Aorta (tissue), 5 donors: ENCODE measurements around the gene CD101. TPM values are rescaled to one million over a fixed set of nuclear protein-coding genes. Genes with fewer than 3 reads are reported as not detected.
"Not testable (repeated sequence)": the region's sequence is repeated elsewhere in the genome, so short reads cannot be mapped to it uniquely, and the experiment has no call there.

Experiments used
- ATAC-seq: fragments of 200-7000 bp; cut with Tn5 transposase; one replicate; pipeline ENCODE4 v1.9.1; 2022; ENCODE audit warnings: moderate library complexity; ENCODE audit not compliant: low FRiP score
- DNase-seq, 2 donors: peaks; one replicate each; pipeline ENCODE4 v3.0.0-alpha.2; 2020
- H3K27ac ChIP-seq, 2 donors: one replicate each; pipeline ENCODE4 v1.5.1; 2013; ENCODE audit warnings: low read length in 2 of 2, mild to moderate bottlenecking in 2 of 2, moderate library complexity in 2 of 2, control low read depth in 1 of 2, inconsistent platforms in 1 of 2, low read depth in 1 of 2
- H3K27me3 ChIP-seq, 2 donors: one replicate each; pipeline ENCODE4 v1.6.1; 2013; ENCODE audit warnings: control low read depth in 1 of 2, low read length in 1 of 2, mild to moderate bottlenecking in 1 of 2, moderate library complexity in 1 of 2; ENCODE audit not compliant: insufficient read depth in 2 of 2, control insufficient read depth in 1 of 2
- H3K36me3 ChIP-seq, 2 donors: one replicate each; pipeline ENCODE4 v1.6.1; 2013; ENCODE audit warnings: control low read depth in 1 of 2, low read length in 1 of 2, mild to moderate bottlenecking in 1 of 2; ENCODE audit not compliant: insufficient read depth in 2 of 2, control insufficient read depth in 1 of 2
- H3K4me1 ChIP-seq, 2 donors: one replicate each; pipeline ENCODE4 v1.6.1; 2013; ENCODE audit warnings: low read length in 2 of 2, control low read depth in 1 of 2, mild to moderate bottlenecking in 1 of 2, moderate library complexity in 1 of 2; ENCODE audit not compliant: insufficient read depth in 2 of 2, control insufficient read depth in 1 of 2
- H3K4me3 ChIP-seq, 2 donors: one replicate each; pipeline ENCODE4 v1.5.1; 2013; ENCODE audit warnings: low read length in 2 of 2, control low read depth in 1 of 2, mild to moderate bottlenecking in 1 of 2
- H3K9me3 ChIP-seq: one replicate; pipeline ENCODE4 v1.6.1; 2013; ENCODE audit warnings: mild to moderate bottlenecking, low read length; ENCODE audit not compliant: control insufficient read depth
- WGBS, 2 donors: extraction: QIAGEN DNeasy Blood & Tissue Kit; methylation state at CpG; one replicate each; pipeline ENCODE4 v1.1.7; 2013; 5-methylcytosine and 5-hydroxymethylcytosine counted together
- intact Hi-C, 2 donors: fragments of 100-400 bp; cut with DNase I; formaldehyde crosslinking; loops; one replicate each; pipeline versions ENCODE4 v1.14.2 to v1.15.0; 2022
- polyA plus RNA-seq, 2 donors: library from polyadenylated mRNA; stranded (reverse); fragments of 200-250 nt; gene quantifications; one replicate each; pipeline ENCODE4 v1.2.3, GENCODE V29; 2013
- total RNA-seq, 2 donors: library from RNA; stranded (reverse); fragmentation: NEBNext Ultra II Directional; extraction: Animal tissue kit (Norgen Biotek cat#: 25700); gene quantifications; one replicate each; pipeline ENCODE4 v1.2.1, GENCODE V29; 2021
- donor health status: healthy with polysubstance abuse.
- donor health status: Bipolar disorder and iron deficiency.
- donor health status: DM: no; HTN: no; CAD: no.
- donor health status: DM: no; HTN: no; CAD: no.
- donor health status: DM: yes; HTN: yes; CAD: no.

The CD101 gene
- total and polyA plus RNA-seq, 4 donors: 1.2 to 2.4 (median 2.4) TPM; not detected in 1

GRCh38 chr1:116962987-116963639, 38.4 kb upstream of the CD101 start:
- no peak for DNase-seq
- no peak overlapping the region for H3K27ac ChIP-seq
- H3K27me3 ChIP-seq: no peaks in the 10 kb centered on the region
- H3K4me3 ChIP-seq: no peak overlapping the region
- H3K4me1 ChIP-seq: no peaks in the 10 kb centered on the region
- H3K36me3 ChIP-seq: peaks cover 0 to 10% of the 10 kb centered on the region in 2 donors
- ATAC-seq: no peak
- no peaks in the 10 kb centered on the region for H3K9me3 ChIP-seq
- intact Hi-C loops: no loop called here
- WGBS, 2 donors: 82 to 83% methylated on average over 4 of the region's 4 CpGs

GRCh38 chr1:116966791-116967190, 34.8 kb upstream of the CD101 start:
- no peaks in the 10 kb centered on the region for H3K9me3 ChIP-seq
- no peak overlapping the region for H3K4me3 ChIP-seq
- no peak for ATAC-seq
- peaks cover 0 to 5% of the 10 kb centered on the region in 2 donors for H3K36me3 ChIP-seq
- no peak overlapping the region for H3K27ac ChIP-seq
- intact Hi-C loops: no loop called here
- H3K4me1 ChIP-seq: no peaks in the 10 kb centered on the region
- 89 to 91% methylated on average over 11 of the region's 11 CpGs for WGBS, 2 donors
- no peak for DNase-seq
- H3K27me3 ChIP-seq: no peaks in the 10 kb centered on the region

GRCh38 chr1:116968724-116969123, 32.8 kb upstream of the CD101 start:
- peaks cover 0 to 3% of the 10 kb centered on the region in 2 donors for H3K36me3 ChIP-seq
- H3K27ac ChIP-seq: no peak overlapping the region
- 84 to 94% methylated on average over 3 of the region's 3 CpGs for WGBS, 2 donors
- no peaks in the 10 kb centered on the region for H3K27me3 ChIP-seq
- ATAC-seq (no peak), DNase-seq (no peak)
- H3K9me3 ChIP-seq: no peaks in the 10 kb centered on the region
- H3K4me3 ChIP-seq: no peak overlapping the region
- intact Hi-C loops: no loop called here
- peaks cover 4 to 5% of the 10 kb centered on the region in 2 donors for H3K4me1 ChIP-seq

- H3K4me1 ChIP-seq: peaks cover 4 to 5% of the 10 kb centered on the region in 2 donors
- H3K27ac ChIP-seq: peak overlapping the region in 1 of 2 donors; percentile 11
- no peak for ATAC-seq
- WGBS, 2 donors: 37 to 40% methylated on average over 4 of the region's 4 CpGs
- DNase-seq: no peak
- H3K36me3 ChIP-seq: peaks cover 0 to 3% of the 10 kb centered on the region in 2 donors
- H3K27me3 ChIP-seq: no peaks in the 10 kb centered on the region
- intact Hi-C loops: no loop called here
- no peaks in the 10 kb centered on the region for H3K9me3 ChIP-seq
- H3K4me3 ChIP-seq: no peak overlapping the region
Observed at GRCh38 chr1:116971258-116971860, 30.2 kb upstream of the CD101 start.

- ATAC-seq: no peak
- H3K9me3 ChIP-seq: no peaks in the 10 kb centered on the region
- 53 to 59% methylated on average over 6 of the region's 6 CpGs for WGBS, 2 donors
- no peak for DNase-seq
- intact Hi-C loops: no loop called here
- no peaks in the 10 kb centered on the region for H3K27me3 ChIP-seq
- peak overlapping the region; percentile 15 to 58 for H3K27ac ChIP-seq
- peaks cover 4 to 5% of the 10 kb centered on the region in 2 donors for H3K4me1 ChIP-seq
- H3K36me3 ChIP-seq: peaks cover 0 to under 1% of the 10 kb centered on the region in 2 donors
- H3K4me3 ChIP-seq: no peak overlapping the region
Observed at GRCh38 chr1:116971965-116972673, 29.4 kb upstream of the CD101 start.

- no peaks in the 10 kb centered on the region for H3K9me3 ChIP-seq
- intact Hi-C loops: no loop called here
- H3K4me3 ChIP-seq: no peak overlapping the region
- WGBS, 2 donors: 4 to 8% methylated on average over 2 of the region's 2 CpGs
- H3K27ac ChIP-seq: peak overlapping the region; percentile 15 to 64
- no peaks in the 10 kb centered on the region for H3K36me3 ChIP-seq
- no peak for ATAC-seq
- peaks cover 4 to 5% of the 10 kb centered on the region in 2 donors for H3K4me1 ChIP-seq
- no peaks in the 10 kb centered on the region for H3K27me3 ChIP-seq
- no peak for DNase-seq
Observed at GRCh38 chr1:116972674-116973030, 28.9 kb upstream of the CD101 start.

GRCh38 chr1:116980309-116980708, 21.3 kb upstream of the CD101 start:
- WGBS, 2 donors: 96% methylated on average over 1 of the region's 1 CpG
- H3K27me3 ChIP-seq, intact Hi-C loops, H3K9me3 ChIP-seq, H3K4me1 ChIP-seq, DNase-seq, ATAC-seq, H3K27ac ChIP-seq, H3K36me3 ChIP-seq, H3K4me3 ChIP-seq: not testable (repeated sequence)

- no peaks in the 10 kb centered on the region for H3K4me1 ChIP-seq
- H3K27me3 ChIP-seq: no peaks in the 10 kb centered on the region
- intact Hi-C loops: no loop called here
- no peak overlapping the region for H3K4me3 ChIP-seq
- H3K9me3 ChIP-seq: no peaks in the 10 kb centered on the region
- no peaks in the 10 kb centered on the region for H3K36me3 ChIP-seq
- no peak for ATAC-seq
- no peak overlapping the region for H3K27ac ChIP-seq
- no peak for DNase-seq
- 96 to 97% methylated on average over 2 of the region's 2 CpGs for WGBS, 2 donors
Observed at GRCh38 chr1:116981521-116982037, 20.0 kb upstream of the CD101 start.
